ENCODE results near the gene RNU1-4. TPM values are rescaled to one million over a fixed set of nuclear protein-coding genes. Genes with fewer than 3 reads are reported as not detected.
"Not testable (repeated sequence)": the region's sequence is repeated elsewhere in the genome, so short reads cannot be mapped to it uniquely, and the experiment has no call there.

RNU1-4 gene
- not detected in 2 replicates for total RNA-seq (2014; rRNA removed; shearing (Covaris generic))

DNA sequence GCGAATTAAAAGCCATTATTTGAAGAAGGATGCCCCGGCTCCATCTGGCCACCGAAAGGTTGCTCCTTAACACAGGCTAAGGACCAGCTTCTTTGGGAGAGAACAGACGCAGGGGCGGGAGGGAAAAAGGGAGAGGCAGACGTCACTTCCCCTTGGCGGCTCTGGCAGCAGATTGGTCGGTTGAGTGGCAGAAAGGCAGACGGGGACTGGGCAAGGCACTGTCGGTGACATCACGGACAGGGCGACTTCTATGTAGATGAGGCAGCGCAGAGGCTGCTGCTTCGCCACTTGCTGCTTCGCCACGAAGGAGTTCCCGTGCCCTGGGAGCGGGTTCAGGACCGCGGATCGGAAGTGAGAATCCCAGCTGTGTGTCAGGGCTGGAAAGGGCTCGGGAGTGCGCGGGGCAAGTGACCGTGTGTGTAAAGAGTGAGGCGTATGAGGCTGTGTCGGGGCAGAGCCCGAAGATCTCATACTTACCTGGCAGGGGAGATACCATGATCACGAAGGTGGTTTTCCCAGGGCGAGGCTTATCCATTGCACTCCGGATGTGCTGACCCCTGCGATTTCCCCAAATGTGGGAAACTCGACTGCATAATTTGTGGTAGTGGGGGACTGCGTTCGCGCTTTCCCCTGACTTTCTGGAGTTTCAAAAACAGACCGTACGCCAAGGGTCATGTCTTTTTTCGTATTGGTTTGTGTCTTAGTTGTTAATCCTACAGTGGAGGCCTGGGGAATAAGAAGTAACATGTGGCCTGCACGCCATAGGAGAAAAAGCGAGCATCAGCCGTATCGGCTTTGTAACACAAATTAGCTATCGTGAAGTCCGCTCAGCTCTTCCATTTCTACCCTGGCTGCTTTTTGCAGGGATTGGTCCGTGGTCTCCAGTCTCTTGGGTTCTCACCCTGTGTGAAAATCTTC, at the start of gene RNU1-4:
RNU1-4 (plus strand) TSS at position 470 of the 918 bp plus-strand sequence.
- DNase-seq (ENCODE audit: low spot score): not testable (repeated sequence)

DNA sequence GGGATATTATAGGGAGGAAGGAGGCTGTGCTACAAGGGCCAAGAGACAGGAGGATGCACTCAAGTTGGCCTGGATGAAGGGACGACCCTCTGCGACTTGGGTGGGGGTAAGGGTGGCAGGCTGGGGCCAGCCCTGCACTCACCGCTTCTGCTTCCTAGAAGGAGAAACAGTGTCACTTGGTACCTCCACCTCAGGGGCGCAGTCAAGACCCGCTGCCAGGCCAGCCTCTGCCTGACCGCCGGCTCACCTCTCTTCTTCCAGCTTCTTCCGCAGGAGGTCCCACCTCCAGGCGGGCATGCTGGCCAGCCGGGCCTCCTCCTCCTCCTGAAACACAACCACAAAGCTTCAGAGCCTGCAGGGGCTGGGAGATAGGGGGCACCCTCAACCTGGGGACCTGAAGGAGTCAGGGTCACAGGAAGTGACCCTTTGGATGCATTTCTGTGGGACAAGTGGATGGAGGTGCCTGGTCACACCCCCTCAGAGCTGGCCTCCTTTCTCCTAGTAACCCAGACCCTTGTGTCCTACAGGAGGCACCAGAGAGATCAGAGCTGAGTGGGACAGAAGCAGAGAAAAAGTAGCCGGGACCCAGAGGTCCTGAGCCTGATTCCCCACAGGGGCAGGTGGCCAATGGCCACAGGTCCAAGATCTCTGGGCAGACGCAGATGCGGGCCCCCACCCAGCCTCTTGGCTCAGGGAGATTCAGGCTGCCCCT, 49.2 kb upstream of the RNU1-4 start:
- DNase-seq (ENCODE audit: low spot score): not testable (repeated sequence)

DNA sequence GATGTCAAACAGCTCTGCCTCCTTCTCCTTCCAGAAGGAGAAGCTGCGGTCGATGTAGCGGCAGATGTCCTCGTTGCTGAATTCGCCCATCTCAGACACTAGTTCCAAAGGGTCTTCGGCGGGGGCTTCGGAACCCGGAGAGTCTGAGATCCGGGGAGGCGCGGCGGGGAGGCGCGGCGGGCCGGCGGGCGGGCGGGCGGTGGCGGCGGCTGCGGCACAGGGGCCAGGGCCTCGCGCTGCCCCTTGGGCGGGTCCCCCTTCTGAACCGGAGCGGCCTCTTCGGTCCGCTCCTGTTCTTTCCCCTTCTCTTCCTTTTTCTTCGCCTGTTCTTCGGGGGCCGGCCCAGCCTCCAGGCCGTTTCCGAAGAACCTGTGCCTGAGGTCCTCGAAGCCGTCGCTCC, 48.0 kb upstream of the RNU1-4 start:
- DNase-seq (ENCODE audit: low spot score): not testable (repeated sequence)

DNA sequence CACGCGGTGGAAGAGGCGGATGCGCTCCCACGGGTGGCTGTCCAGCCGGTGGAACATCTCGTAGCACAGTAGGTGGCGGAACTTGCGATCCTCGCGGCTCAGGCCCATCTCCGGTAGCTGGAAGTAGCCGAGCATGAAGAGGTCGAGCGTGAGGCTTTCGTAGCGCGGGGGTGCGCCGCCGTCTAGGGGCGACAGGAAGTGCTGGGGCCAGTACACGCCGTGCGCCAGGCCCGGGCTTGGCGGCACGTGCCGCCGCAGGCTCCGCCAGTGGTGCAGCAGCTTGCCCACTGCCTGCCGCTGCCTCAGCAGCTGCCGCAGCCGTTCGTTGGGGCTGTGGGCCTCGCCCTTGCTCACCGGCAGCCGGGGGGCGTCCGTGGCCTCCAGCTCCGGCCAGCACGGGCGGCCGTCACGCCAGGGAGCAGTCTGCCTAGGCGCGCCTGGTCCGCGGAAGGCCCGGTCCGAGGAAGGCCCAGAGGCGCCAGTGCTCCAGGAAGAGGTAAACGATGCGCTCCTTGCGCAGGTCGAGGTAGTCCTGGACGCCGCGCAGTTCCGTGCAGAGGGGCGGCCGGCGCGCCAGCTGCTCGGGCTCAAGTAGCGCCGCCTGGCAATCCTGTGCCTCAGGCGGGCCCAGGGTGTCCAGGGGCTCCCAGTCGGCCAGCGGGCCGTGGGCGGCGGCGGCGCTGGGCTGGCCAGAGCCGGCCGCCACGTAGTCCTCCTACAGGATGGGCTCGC, 47.4 kb upstream of the RNU1-4 start:
- not testable (repeated sequence) for DNase-seq (ENCODE audit: low spot score)

DNA sequence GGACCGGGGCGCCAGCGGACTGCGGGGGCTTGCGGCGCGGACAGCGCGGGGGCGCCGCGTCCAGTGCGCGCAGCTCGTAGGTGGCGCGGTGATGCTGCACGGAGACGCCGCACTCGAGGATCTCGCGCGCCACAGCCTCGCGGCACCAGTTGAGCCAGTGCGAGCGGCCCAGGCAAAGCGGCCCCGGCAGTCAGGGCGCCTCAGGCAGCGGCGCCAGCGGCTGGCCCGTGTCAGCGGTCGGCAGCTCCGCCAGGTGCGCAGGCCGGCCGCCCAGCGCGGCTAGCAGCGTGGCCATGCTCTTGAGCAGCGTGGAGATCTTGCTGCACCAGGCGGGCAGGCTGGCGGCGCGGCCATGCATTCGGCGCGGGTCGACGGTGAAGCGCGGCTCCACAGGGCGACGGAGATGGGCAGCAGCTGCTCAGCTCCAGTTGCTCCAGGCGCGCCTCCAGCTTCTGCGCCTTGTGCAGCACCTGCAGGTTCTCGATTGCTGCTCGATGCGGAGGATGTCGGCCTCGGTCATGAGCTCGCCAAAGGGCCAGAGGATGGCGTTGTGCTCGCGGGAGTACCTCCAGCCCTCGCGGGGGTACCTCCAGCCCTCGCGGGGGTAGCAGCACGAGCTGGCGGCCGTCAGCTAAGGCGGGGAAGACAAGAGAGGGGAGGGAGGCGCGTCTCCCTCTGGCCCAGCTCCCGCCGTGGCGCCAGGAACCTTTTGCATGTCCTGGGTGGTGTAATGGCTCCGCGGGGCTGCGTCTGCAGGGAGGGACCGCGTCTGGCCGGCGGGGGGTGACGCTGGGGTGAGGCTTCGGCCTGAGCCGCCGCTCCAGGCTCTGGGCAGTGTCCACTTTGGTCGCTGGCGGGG, 46.6 kb upstream of the RNU1-4 start:
- not testable (repeated sequence) for DNase-seq (ENCODE audit: low spot score)

DNA sequence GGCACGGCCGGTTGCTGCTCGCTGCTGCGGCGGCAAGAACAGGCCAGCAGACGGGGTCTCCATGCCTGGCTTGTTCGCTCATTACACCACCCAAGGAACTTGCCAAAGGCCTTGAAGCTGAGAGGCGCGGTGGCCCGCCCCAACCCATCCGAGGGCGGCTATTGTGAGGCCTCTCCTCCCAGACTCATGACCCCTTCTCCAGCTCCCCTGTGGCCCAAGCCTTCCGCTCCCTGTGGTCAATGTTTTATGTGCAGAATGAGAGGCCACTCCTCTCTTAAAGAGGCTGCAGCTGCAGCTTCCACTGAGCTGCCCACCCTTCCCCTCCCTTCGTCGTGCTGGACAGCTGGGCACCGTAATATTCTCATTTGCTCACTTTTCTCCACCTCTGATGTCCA, 46.0 kb upstream of the RNU1-4 start:
- DNase-seq (ENCODE audit: low spot score): not testable (repeated sequence)

DNA sequence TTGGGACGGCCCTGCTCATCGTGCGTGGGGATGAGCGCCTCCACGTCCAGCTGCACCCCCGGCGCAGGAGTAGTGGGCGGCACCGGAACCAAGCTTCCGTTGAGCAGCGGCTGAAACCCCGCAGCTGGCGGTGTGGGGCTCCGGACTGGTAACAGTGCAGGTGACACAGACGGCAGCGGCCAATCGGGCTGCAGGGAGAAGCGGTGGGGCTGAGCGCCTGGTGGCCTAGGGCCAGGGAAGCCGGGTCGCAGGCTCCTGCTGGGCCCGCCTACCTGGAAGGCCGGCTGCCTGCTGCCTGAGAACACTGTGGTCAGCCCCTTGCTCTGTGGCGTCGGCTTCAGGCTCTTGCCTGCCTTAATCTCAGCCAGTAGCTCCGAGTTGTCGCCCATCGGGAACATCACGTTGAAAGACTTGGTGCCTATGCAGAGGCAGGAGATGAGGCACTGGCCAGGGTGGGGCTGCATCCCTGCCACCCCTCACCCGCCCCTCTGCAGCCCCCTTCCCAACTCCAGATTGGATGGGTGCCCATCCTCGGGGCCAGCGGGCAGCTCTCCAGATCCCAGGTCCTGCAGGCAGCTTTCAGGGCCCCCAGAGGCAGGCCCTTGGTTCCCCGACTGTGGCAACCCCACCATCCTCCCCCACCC, 43.7 kb upstream of the RNU1-4 start:
- DNase-seq (ENCODE audit: low spot score): not testable (repeated sequence)

DNA sequence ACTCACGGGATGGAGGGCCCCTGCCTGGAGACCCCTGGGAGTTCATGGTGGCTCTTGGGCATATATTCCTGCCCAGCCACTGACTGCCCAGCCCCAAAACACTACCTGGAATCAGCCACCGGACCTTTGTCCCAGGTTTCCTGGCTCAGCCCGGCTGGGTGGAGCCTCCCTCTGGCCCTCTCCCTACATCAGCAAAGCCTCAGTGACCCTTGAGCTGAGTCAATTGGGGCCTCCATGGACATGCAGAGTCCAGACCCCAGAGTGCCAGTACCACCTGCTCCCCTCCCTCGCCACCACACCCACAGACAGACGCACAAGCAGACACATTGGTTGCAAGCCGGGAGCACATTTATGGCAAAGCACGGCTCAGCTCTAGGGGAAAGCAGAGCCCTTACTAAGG, 43.2 kb upstream of the RNU1-4 start:
- not testable (repeated sequence) for DNase-seq (ENCODE audit: low spot score)

DNA sequence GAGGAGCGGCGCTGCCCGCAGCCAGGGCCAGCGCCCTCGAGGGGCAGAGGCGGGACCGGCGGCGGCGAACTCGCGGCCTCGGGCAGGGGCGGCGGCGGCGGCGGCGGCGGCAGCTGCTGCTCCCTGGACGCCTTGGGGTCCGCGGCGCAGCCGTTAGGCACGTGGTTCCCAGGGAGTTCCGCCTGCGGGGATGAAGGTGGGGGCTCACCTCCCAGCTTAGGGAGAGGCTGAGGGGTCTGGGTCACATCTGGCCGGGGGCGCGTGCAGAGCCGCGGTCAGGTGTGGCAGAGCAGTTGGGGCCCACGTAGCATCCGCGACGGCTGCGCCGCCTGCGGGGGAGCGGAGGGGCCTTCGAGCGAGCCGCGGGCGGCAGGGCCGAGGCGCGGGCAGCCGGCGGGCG, 40.9 kb upstream of the RNU1-4 start:
- DNase-seq (ENCODE audit: low spot score): not testable (repeated sequence)

DNA sequence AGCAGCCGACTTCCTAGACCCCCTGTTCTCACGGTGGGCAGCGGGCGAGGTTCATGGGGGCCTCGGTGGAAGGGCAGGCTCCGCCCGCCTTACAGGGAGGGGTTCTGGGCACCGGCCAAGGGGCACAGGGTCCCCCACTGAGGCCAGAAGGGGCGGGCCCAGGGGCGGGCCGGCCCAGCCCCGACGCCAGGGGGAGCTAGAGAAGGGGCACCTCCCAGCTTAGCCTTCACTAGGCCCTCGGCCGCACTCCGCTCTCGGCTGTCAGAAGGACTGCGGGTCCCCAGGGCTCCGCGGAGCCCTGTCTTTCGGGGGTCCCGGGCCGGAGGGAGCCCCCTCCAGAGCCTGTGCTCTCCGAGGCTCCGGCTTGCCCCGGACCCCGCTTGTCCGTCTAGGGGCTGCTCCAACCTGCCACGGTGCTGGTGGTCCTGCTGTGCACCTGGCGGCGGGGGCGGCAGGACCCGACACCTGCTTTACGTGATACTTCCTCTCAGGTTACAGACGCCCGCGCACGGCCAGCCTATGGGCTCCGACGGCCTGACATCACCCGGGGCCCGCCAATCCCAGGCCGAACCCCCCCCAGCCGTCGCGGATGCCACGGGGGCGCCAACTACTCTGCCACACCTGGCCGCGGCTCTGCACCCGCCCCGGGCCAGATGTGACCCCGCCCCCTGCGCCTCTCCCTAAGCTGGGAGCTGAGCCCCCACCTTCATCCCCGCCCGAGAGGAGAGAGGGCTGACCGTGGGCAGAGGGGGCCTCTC, 40.0 kb upstream of the RNU1-4 start:
- DNase-seq (ENCODE audit: low spot score): not testable (repeated sequence)

DNA sequence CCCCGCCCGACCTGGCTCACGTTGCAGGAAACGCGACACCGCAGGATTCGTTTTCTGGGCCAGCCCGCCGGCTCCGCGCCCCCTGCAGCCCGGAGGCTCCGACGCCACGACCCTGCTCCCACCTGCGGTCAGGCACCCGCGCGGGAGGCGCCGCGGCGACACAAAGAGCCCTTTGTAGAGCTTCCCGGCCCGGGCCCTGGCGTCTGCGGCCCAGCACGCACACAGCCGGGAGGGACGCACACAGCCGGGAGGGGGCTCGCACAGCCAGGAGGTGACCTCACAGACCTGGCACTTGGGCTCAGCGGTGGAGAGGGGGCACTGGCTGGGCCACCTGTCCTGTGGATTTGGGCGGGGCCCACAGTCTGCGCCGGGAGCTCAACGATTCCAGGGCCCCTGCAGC, 39.1 kb upstream of the RNU1-4 start:
- DNase-seq (ENCODE audit: low spot score): not testable (repeated sequence)

DNA sequence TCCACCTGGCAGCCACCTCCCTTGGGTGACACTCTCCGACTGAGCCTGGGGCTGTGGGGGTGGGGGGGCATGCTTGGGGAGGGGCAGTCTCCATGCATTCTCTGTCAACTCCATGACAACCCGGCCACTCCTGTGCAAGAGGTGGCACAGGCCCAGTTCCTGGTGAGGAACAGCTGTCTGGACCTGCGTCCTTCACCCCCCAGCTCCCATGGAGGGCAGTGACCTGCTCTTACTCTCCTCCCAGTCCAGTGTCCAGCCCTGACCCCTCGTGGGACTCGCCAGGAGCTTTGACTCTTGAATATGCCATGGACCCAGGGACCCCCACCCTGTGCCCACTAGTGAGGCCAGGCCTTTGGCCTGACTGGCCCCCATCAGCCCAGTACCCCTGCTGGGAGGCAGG, 38.0 kb upstream of the RNU1-4 start:
- not testable (repeated sequence) for DNase-seq (ENCODE audit: low spot score)

DNA sequence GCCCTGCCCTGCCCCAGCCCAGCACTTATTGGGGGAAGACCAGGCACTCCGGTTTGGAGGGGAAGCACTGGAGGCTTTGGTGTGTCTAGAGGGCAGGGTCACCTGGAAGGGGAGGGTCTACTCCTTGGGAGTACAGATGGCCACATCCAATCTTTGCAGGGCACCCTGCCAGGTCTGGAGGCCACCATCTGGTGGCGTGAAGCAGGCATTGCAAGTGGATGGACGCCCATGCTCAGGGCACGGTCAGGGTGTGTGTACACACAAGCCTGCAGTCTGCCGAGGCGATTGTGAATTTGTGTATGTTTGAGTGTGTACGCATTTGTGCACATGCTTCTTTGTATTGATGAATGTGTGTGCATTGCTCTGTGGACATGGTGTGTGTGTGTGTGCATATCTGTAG, 37.2 kb upstream of the RNU1-4 start:
- DNase-seq (ENCODE audit: low spot score): not testable (repeated sequence)

DNA sequence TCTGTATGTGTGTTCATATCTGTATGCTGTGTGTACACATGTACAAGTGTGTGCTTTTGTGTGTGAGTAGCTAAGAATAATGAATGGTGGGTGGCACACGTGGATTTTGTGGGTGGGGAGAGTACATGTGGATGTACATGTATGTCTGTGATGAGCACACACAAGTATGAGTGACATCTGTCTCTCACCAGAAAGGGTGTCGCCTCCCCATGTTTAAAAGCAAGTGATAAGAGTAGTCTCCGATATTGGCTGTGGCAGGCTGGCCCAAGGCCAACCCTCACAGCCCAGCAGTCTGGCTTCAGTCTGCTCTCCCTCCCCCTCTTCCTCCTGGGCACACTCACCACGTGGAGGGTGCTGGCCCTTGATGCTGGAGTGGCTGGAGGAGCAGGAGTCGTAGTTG, 36.7 kb upstream of the RNU1-4 start:
- DNase-seq (ENCODE audit: low spot score): not testable (repeated sequence)

DNA sequence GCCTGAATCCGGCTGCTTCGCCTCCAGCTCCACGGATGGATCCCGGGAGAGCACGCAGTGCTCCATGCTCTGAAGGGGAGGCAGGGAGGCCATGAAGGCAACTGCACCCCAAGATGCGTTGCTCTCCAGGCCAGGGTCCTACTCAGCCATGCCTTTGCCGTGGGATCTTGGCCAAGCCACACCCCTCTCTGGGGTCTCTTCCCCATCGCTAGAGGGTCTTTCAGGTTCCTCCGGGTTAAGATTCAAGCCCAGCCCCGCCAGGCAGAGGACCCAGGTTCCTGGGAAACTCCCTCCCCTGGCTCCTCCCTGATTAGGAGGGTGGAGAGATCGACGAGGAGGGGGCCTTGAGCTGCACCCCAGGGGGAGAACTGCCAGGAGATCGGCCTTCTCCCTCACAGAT, 36.2 kb upstream of the RNU1-4 start:
- not testable (repeated sequence) for DNase-seq (ENCODE audit: low spot score)

DNA sequence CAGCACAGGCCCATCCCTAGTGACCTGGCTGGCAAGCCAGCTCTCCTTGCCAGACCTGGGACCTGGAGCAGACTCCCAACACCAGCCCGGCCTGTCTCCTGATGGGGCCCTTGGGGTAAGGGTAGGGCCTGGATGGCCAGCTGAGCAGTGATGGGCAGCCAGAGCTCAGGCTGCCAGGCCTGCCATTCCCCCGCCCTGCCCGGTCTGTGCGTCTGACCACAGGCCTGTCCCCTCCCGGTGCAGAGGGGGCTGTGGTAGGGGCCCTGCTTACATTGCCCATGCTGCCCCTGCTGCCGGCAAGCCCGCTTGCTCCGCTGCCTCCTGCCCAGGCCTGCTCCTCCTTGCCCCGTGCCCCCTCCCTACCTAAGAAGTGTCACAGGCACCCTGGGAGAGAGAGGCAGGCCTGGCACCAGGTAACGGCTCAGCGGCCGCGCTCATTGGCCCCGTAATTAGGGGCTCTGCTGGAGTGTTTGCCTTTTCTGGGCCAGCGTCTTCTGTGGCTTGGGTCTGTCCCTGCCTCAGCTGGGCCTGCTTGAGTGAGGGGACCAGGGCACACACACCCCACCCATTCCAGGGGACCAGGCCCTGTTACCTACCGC, 35.7 kb upstream of the RNU1-4 start:
- not testable (repeated sequence) for DNase-seq (ENCODE audit: low spot score)

DNA sequence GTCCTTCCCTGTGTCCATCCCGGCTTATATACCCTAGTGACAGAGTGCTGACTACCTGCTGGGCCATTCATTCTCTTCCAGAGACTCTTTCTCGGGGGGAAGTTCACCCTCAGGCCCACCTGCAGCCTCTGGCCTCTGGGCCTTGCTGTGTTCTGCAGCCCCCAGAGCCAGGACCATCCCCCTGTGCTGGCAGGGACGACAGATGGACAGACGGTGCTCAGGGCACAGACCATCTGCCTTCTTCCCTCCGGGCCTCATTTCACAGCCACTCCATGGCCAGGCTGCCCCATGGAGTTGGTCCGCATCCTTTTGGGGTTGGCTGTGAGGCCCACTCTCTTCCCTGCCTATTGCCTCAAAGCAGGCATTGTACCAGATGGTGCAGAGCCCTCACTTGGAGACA, 34.0 kb upstream of the RNU1-4 start:
- not testable (repeated sequence) for DNase-seq (ENCODE audit: low spot score)

DNA sequence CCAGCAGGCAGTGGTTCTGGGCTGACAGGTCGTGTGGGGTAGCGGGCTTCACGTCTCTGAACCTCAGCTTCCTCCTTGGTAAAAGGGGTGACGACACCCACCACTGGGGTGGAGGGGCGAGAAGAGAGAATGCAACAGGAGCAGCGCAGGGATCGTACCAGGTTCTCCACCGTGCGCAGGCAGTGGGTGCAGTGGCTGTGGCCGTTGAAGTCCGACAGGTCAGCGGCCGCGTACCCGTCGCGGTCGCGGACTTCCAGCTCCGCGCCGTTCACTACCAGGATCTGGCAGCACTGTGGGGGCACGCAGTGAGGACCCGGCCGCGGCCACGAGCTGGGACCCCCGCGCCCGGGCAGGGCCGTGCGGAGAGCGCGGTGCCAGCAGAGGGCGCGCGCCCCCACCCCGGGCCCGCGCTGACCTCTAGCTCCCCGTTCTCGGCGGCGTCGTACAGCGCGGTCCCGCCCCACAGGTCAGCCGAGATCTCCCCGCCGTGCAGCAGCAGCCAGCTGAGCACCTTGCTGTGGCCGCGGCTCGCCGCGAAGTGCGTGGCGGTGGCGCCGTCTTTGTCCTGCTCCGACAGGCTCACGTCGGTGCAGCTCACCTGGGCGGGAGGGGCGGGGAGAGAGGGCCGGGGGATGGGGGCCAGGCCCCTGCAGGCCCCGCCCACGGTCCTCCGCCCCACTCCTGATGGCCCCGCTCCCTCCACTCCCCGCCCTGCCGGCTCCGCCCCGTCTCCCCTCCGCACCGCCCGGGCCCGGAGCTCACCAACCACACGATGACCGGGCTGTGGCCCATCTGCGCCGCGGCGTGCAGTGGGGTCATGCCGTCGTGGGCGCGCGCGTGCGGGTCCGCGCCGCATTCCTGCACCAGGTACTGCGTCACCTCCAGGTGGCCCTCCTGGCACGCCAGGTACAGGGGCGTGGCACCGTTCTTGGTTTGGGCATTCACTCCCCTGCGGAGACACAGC, 32.9 kb upstream of the RNU1-4 start:
- not testable (repeated sequence) for DNase-seq (ENCODE audit: low spot score)
